ENCODE measurements around the gene PPP2R5C. TPM values are rescaled to one million over a fixed set of nuclear protein-coding genes. Genes with fewer than 3 reads are reported as not detected.

Gene PPP2R5C
- total and polyA plus RNA-seq, 12 donors = 66.8 to 257 (median 222) TPM

GRCh38 chr14:101754893-101755292 lies 6.6 kb upstream of the PPP2R5C start:
- H3K4me1 ChIP-seq = peaks cover 0 to 3% (median 2%) of the 10 kb centered on the region in 9 donors

DNA sequence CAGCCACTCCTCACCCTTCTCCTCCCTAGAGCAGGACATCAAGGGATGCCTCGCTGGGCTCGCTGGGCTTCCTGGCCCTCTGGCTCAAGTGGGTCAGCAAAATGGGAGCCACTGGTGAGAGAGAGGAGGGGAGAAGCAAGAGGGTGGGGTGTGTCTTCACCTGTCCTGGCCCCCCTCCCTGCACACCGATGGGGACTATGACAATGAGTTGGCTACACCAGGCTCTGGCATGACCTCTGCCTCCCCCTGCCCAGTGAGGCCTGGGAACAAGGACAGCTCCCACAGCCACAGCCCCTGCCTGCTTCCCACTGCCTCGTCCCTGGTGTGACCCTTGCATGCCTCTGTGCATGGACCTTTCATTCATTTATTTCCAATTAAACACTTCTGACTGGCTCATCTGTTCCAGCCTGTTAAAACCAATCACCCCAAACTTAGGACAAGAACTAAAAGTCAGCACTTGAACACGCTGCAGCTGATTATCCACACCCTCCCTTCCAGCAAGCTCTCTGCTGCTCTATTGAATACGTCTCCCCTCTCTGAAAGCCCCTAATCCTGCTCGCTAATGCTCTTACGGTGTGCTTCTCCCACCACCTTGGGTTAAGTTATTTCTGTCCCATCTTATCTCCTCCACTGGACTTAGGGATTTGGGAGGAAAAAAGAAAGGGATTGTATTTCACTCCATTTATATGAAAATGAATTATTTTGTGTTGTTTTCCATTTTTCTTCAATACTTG lies 5.8 kb upstream of the PPP2R5C start:
- peaks cover 0 to 9% (median 0%) of the 10 kb centered on the region in 11 donors for H3K9me3 ChIP-seq
- H3K27ac ChIP-seq = no peak overlapping the region
- peaks cover 0 to 6% (median 4%) of the 10 kb centered on the region in 9 donors for H3K4me1 ChIP-seq
- no peak for TF ChIP-seq CTCF (IDR thresholded peaks at IDR 0.05)
- peaks cover 0 to 33% (median 7%) of the 10 kb centered on the region in 7 donors for H3K27me3 ChIP-seq
- H3K36me3 ChIP-seq = no peaks in the 10 kb centered on the region
- ATAC-seq (no peak), DNase-seq (no peak)
- intact Hi-C loops (cut with DNase I) = loop anchor here in 5 of 10 donors (5.0 to 10.0 kb wide), 3 partner anchors 43 to 1211 kb away; no protein-coding TSS in a partner anchor
- WGBS, 2 donors = 76 to 77% methylated on average over 8 of the region's 8 CpGs
- H3K4me3 ChIP-seq = no peak overlapping the region

More at GRCh38 chr14:101754893-101755292, 6.6 kb upstream of the PPP2R5C start:
- ATAC-seq = no peak
- no peak overlapping the region for H3K4me3 ChIP-seq
- TF ChIP-seq CTCF (IDR thresholded peaks at IDR 0.05) = no peak
- peaks cover 0 to 42% (median 15%) of the 10 kb centered on the region in 7 donors for H3K27me3 ChIP-seq
- no peaks in the 10 kb centered on the region for H3K36me3 ChIP-seq
- no peak for DNase-seq
- WGBS, 2 donors = 73 to 80% methylated on average over 4 of the region's 4 CpGs
- peaks cover 0 to 9% (median 0%) of the 10 kb centered on the region in 11 donors for H3K9me3 ChIP-seq
- intact Hi-C loops (cut with DNase I) = loop anchor here in 5 of 10 donors (5.0 to 10.0 kb wide), 3 partner anchors 43 to 1210 kb away; no protein-coding TSS in a partner anchor
- no peak overlapping the region for H3K27ac ChIP-seq

DNA sequence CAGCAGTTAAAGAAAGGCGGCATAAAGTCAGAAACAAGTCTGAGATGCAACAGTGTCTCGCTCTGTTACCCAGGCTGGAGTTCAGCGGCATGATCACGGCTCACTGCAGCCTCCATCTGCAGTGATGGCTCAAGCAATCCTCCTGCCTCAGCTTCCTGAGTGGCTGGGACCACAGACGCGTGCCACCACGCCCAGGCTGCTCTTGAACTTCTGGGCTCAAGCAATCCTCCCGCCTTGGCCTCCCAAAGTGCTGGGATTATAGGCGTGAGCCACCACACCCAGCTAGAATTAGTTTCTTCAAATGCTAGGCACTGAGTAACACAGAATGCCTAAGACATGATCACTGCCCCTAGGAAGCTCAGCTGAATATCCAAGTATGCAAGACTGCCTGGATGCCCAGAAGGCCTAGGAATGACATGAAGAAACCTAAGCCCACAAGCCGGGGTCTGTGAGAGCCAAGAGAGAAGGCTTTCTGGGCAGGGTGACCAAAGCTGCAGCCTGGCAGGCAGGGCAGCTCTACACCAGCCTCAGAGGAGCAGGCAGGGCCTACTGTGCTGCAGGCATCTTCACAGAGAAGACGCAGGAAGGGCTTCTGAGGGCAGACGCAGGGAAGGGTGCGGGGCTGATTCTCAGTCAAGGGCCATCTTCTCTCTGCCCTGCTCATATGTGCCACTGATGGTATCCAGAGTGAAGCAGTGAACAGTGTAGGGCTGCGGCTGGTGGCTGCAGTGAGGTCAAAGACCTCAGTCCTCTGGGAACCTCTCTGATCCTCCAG lies 4.3 kb upstream of the PPP2R5C start:
- WGBS, 2 donors = 93% methylated on average over 14 of the region's 14 CpGs
- no peak overlapping the region for H3K4me3 ChIP-seq
- intact Hi-C loops (cut with DNase I) = loop anchor here in 5 of 10 donors (5.0 to 10.0 kb wide), 3 partner anchors 45 to 1212 kb away; no protein-coding TSS in a partner anchor

More for the DNA sequence above, 4.3 kb upstream of the PPP2R5C start:
- ATAC-seq (no peak), DNase-seq (no peak)
- TF ChIP-seq CTCF (IDR thresholded peaks at IDR 0.05) = no peak
- peaks cover 0 to 23% (median 0%) of the 10 kb centered on the region in 7 donors for H3K27me3 ChIP-seq
- H3K36me3 ChIP-seq = no peaks in the 10 kb centered on the region
- H3K9me3 ChIP-seq = peaks cover 0 to 9% (median 0%) of the 10 kb centered on the region in 11 donors
- no peak overlapping the region for H3K27ac ChIP-seq
- H3K4me1 ChIP-seq = peaks cover 0 to 8% (median 4%) of the 10 kb centered on the region in 9 donors

Data from heart right ventricle (tissue), 16 donors.